Endothelial cell of umbilical vein (primary cell): ENCODE results near the gene CCT6A. TPM values are rescaled to one million over a fixed set of nuclear protein-coding genes. Genes with fewer than 3 reads are reported as not detected.

Experiments used
- BruUV-seq: library from RNA; stranded (reverse); fragments of 400-500 nt; replicated peaks from 2 replicates; lab custom pipeline; 2021; lab: Mats Ljungman, UMichigan
- CTCF ChIA-PET: fragments of 300-600, 350-600 bp; sonication (Branson Sonifier 250); formaldehyde crosslinking; loops from one replicate; lab custom pipeline; 2021; ENCODE audit warnings: antibody characterized with exemption, inconsistent platforms; lab: Charles Lee
- POLR2A ChIA-PET: fragments of 300-600, 350-600 bp; sonication (Branson Sonifier 250); formaldehyde crosslinking; loops from one replicate; lab custom pipeline; 2021; ENCODE audit warnings: antibody characterized with exemption, inconsistent platforms; lab: Charles Lee
- DNase-seq: peaks from one replicate; pipeline ENCODE4 v3.0.0-alpha.2; 2011; ENCODE audit warnings: low read depth, low spot score
- FAIRE-seq: peaks from 2 replicates; lab custom pipeline; 2011; peaks lifted over from hg19 to GRCh38; lab: Jason Lieb, UNC
- H2AFZ ChIP-seq: 2 replicates; pipeline ENCODE4 v1.6.0; 2012; ENCODE audit warnings: low read depth, low read length, control low read depth, inconsistent platforms
- H3K27ac ChIP-seq: 2 replicates; pipeline ENCODE4 v1.5.1; 2011; ENCODE audit warnings: low read depth, mild to moderate bottlenecking, control low read depth, low read length, moderate library complexity; ENCODE audit not compliant: insufficient read depth
- H3K27me3 ChIP-seq, 2 experiments: 2 replicates each; pipeline versions ENCODE4 v1.6.0 to v1.6.1; 2011; ENCODE audit warnings: low read length in 2 of 2, mixed read lengths in 1 of 2; ENCODE audit not compliant: control insufficient read depth in 2 of 2, insufficient read depth in 2 of 2
- H3K36me3 ChIP-seq, 2 experiments: 2 replicates in 1 of 2; 3 replicates in 1 of 2; pipeline ENCODE4 v1.5.1; 2011; ENCODE audit warnings: low read length in 2 of 2, mild to moderate bottlenecking in 1 of 2, moderate library complexity in 1 of 2; ENCODE audit not compliant: control insufficient read depth in 2 of 2, insufficient read depth in 2 of 2; ENCODE audit errors: extremely low read depth in 1 of 2
- H3K4me1 ChIP-seq: 3 replicates; pipeline ENCODE4 v1.5.1; 2011; ENCODE audit warnings: mild to moderate bottlenecking, low read length; ENCODE audit not compliant: control insufficient read depth, insufficient read depth; ENCODE audit errors: extremely low read depth
- H3K4me2 ChIP-seq: 2 replicates; pipeline ENCODE4 v1.6.1; 2011; ENCODE audit warnings: low read length, control low read depth, mixed read lengths; ENCODE audit not compliant: insufficient read depth
- H3K4me3 ChIP-seq, 3 experiments: fragments of 200-600 bp in 1 of 3; sonication (generic), shearing (Covaris generic) in 1 of 3; replicated peaks in 1 of 3; 2 replicates each; pipeline ENCODE4 v1.5.1; 2011 to 2016; ENCODE audit warnings: control low read depth in 3 of 3, low read length in 3 of 3, mild to moderate bottlenecking in 2 of 3, inconsistent platforms in 1 of 3, low read depth in 1 of 3, moderate library complexity in 1 of 3; ENCODE audit not compliant: insufficient read depth in 1 of 3
- H3K79me2 ChIP-seq: 2 replicates; pipeline ENCODE4 v1.6.0; 2012; ENCODE audit warnings: low read length, inconsistent platforms; ENCODE audit not compliant: control insufficient read depth, insufficient read depth
- H3K9ac ChIP-seq: replicated peaks from 2 replicates; pipeline ENCODE3; 2011; ENCODE audit warnings: low read length, control low read depth; ENCODE audit not compliant: insufficient read depth; ENCODE audit errors: extremely low read depth
- H3K9me1 ChIP-seq: replicated peaks from 3 replicates; pipeline ENCODE4 v1.6.0; 2011; ENCODE audit warnings: mild to moderate bottlenecking, low read length; ENCODE audit not compliant: control insufficient read depth, insufficient read depth; ENCODE audit errors: extremely low read depth
- H3K9me3 ChIP-seq: replicated peaks from 2 replicates; pipeline ENCODE4 v1.5.1; 2012; ENCODE audit warnings: low read length, inconsistent platforms; ENCODE audit not compliant: control insufficient read depth, insufficient read depth
- H4K20me1 ChIP-seq: replicated peaks from 2 replicates; pipeline ENCODE3; 2011; ENCODE audit warnings: mild to moderate bottlenecking, low read length; ENCODE audit not compliant: control insufficient read depth, insufficient read depth; ENCODE audit errors: extremely low read depth
- CTCF ChIP-seq, 2 donors: IDR thresholded peaks; 1 replicate in 1 of 2; 2 replicates in 1 of 2; pipeline ENCODE4 v1.5.1; 2011; ENCODE audit warnings: low read length in 2 of 2, mild to moderate bottlenecking in 2 of 2, moderate library complexity in 2 of 2, control low read depth in 1 of 2, inconsistent platforms in 1 of 2, low read depth in 1 of 2; ENCODE audit not compliant: insufficient read depth in 1 of 2; ENCODE audit errors: extremely low read depth in 1 of 2
- EZH2 ChIP-seq: IDR thresholded peaks from 2 replicates; pipeline ENCODE4 v1.6.1; 2012; ENCODE audit warnings: borderline replicate concordance, low read depth, mild to moderate bottlenecking, moderate library complexity, low read length, inconsistent platforms; ENCODE audit not compliant: severe bottlenecking
- FOS ChIP-seq: IDR thresholded peaks from 2 replicates; pipeline ENCODE4 v1.6.1; 2011; ENCODE audit warnings: mild to moderate bottlenecking, low read length, moderate library complexity, borderline replicate concordance; ENCODE audit not compliant: insufficient read depth
- GATA2 ChIP-seq: IDR thresholded peaks from 2 replicates; pipeline ENCODE4 v1.7.0; 2011; ENCODE audit warnings: low read depth, mild to moderate bottlenecking, moderate library complexity, mixed read lengths, low read length; ENCODE audit not compliant: insufficient read length, insufficient read depth
- JUN ChIP-seq: IDR thresholded peaks from 2 replicates; pipeline ENCODE4 v1.6.1; 2011; ENCODE audit warnings: borderline replicate concordance, low read depth; ENCODE audit not compliant: insufficient read length, insufficient read depth
- MYC ChIP-seq: IDR thresholded peaks from one replicate; pipeline ENCODE4 v1.6.1; 2011; ENCODE audit warnings: mild to moderate bottlenecking, low read depth, low read length
- POLR2A ChIP-seq: IDR thresholded peaks from 2 replicates; pipeline ENCODE4 v1.6.1; 2012; ENCODE audit warnings: low read depth, mild to moderate bottlenecking, control low read depth, low read length
- POLR2AphosphoS5 ChIP-seq: IDR thresholded peaks from 2 replicates; pipeline ENCODE4 v1.6.1; 2012; ENCODE audit warnings: low read depth, mild to moderate bottlenecking, control low read depth, low read length, moderate library complexity; ENCODE audit not compliant: insufficient read depth
- dilution Hi-C: fragments of 300-500 bp; cut with MboI; formaldehyde crosslinking; loops from one replicate; pipeline ENCODE4 v1.15.0; 2019; ENCODE audit warnings: low sequenced_read_pairs; ENCODE audit not compliant: extremely low pct_ligation_motif_present
- intact Hi-C: fragments of 100-400 bp; cut with micrococcal nuclease; formaldehyde crosslinking; loops from one replicate; pipeline ENCODE4 v1.10.0; 2022
- polyA plus RNA-seq, 4 experiments: library from polyadenylated mRNA; depleted of rRNA in 3 of 4; stranded (reverse) in 3 of 4; unstranded in 1 of 4; fragments of >200 nt; gene quantifications; 2 replicates each; pipeline versions ENCODE4 v1.2.1 to v1.2.3, GENCODE V29; 2011 to 2012; ENCODE audit warnings: missing spikeins in 1 of 4
- total RNA-seq: library from RNA; stranded (reverse); gene quantifications from 2 replicates; pipeline ENCODE4 v1.2.3, GENCODE V29; 2021
- TF ChIP-seq, protein P1 (sequence below): IDR thresholded peaks from 2 replicates; pipeline ENCODE4 v1.6.1; 2011; ENCODE audit not compliant: insufficient read depth, insufficient read length

CCT6A gene
- total and polyA plus RNA-seq, 2 donors (not counting 3 experiments of a cell fraction or from before 2014, with no cell fraction given) = 152 to 221 TPM

DNA sequence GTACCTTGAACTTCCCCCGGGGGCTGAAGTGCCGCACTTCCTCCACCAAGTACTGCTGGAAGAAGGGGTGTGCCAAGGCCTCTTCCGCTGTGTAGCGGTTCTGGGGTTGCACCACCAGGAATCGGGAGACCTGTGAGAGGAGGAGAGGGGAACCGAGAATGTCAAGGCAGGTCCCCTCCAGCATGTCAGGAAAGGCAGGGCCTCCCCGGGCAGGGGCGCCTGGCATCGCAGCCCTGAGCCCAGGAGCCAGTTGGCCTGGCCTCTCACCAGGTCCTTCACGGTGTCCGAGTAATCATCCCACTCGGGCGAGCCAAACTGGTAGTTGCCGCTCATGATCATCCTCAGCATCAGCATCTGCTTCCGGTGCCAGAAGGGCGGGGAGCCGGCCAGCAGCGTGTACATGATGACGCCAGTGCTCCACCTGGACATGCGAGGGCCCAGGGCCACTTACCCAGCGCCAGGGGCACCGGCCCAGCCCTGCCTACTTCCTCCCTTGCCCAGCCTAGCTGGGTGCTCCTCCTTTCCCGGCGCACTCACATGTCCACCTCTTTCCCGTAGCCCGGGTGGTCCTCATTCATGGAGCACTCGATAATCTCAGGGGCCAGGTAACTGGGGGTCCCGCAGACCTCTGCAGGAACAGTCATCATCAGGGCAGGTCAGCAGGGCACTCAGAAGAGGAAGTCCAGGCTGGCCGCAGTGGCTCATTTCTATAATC lies 30.2 kb downstream of the CCT6A start:
- Histone ChIP-seq H2AFZ (no peak overlapping the region), H3K4me3 (no peak overlapping the region), H3K36me3 (peaks cover 0 to 2% of the 10 kb centered on the region in 2 experiments), H3K27ac (no peak overlapping the region), H3K27me3 (no peaks in the 10 kb centered on the region), H4K20me1 (no peaks in the 10 kb centered on the region), H3K4me2 (no peak overlapping the region), H3K4me1 (peaks cover 21% of the 10 kb centered on the region), H3K9me1 (no peaks in the 10 kb centered on the region), H3K79me2 (no peaks in the 10 kb centered on the region), H3K9me3 (no peaks in the 10 kb centered on the region), H3K9ac (no peak overlapping the region)
- ChIA-PET CTCF (interaction anchor here (3.7 kb wide), 1 partner anchor 11 kb away, joined by 15 read pairs; the partner anchor contains the start of gene PHKG1), POLR2A (no interaction called here)
- BruUV-seq = no TSS peak
- no peak for TF ChIP-seq MYC
- TF ChIP-seq, protein P1, sequence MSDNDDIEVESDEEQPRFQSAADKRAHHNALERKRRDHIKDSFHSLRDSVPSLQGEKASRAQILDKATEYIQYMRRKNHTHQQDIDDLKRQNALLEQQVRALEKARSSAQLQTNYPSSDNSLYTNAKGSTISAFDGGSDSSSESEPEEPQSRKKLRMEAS = no peak
- no peak for TF ChIP-seq FOS
- TF ChIP-seq EZH2 = no peak
- no peak for TF ChIP-seq POLR2AphosphoS5
- TF ChIP-seq CTCF (IDR thresholded peaks at IDR 0.05; ENCODE audit: extremely low read depth in 1 of 2, insufficient read depth in 1 of 2, low read depth in 1 of 2, low read length in 2 of 2) = no peak
- TF ChIP-seq JUN = no peak
- TF ChIP-seq GATA2 = no peak
- no peak for TF ChIP-seq POLR2A
- FAIRE-seq (no peak), DNase-seq (no peak)
- intact Hi-C loops (no loop called here), dilution Hi-C loops (no loop called here)
